Activated naive CD8-positive, alpha-beta T cell treated with anti-CD3 and anti-CD28 coated beads for 36 hours (primary cell): ENCODE measurements around the gene AMN. TPM values are rescaled to one million over a fixed set of nuclear protein-coding genes. Genes with fewer than 3 reads are reported as not detected.

Experiments used
- DNase-seq: peaks from one replicate; pipeline ENCODE4 v3.0.0; 2021
- H3K27ac Mint-ChIP-seq: one replicate; pipeline ENCODE4 v1.8.0; 2022; ENCODE audit warnings: mild to moderate bottlenecking, moderate library complexity, mixed read lengths
- H3K27me3 Mint-ChIP-seq: one replicate; pipeline ENCODE4 v1.8.0; 2022; ENCODE audit warnings: mild to moderate bottlenecking, mixed read lengths
- H3K36me3 Mint-ChIP-seq: one replicate; pipeline ENCODE4 v1.8.0; 2021; ENCODE audit warnings: mild to moderate bottlenecking, mixed read lengths
- H3K4me1 Mint-ChIP-seq: one replicate; pipeline ENCODE4 v1.8.0; 2021; ENCODE audit warnings: mixed read lengths
- H3K4me3 Mint-ChIP-seq: one replicate; pipeline ENCODE4 v1.8.0; 2022; ENCODE audit warnings: mild to moderate bottlenecking, moderate library complexity, mixed read lengths
- H3K9me3 Mint-ChIP-seq: one replicate; pipeline ENCODE4 v1.8.0; 2022; ENCODE audit warnings: mixed read lengths
- total RNA-seq, 2 experiments: library from RNA; stranded (reverse); gene quantifications; one replicate each; pipeline ENCODE4 v1.2.3, GENCODE V29; 2021

Gene AMN
- total RNA-seq, 2 experiments from 2014 or later = 0.72 to 2.0 TPM

GRCh38 chr14:102927346-102927877 lies 4.9 kb downstream of the AMN start:
- no peaks in the 10 kb centered on the region for H3K9me3 Mint-ChIP-seq
- no peak for DNase-seq
- no peak overlapping the region for H3K4me3 Mint-ChIP-seq
- no peak overlapping the region for H3K27ac Mint-ChIP-seq
- H3K27me3 Mint-ChIP-seq = peaks cover 36% of the 10 kb centered on the region
- no peaks in the 10 kb centered on the region for H3K4me1 Mint-ChIP-seq
- no peaks in the 10 kb centered on the region for H3K36me3 Mint-ChIP-seq

GRCh38 chr14:102927878-102928411 lies 5.5 kb downstream of the AMN start:
- Mint-ChIP-seq H3K27ac (no peak overlapping the region), H3K27me3 (peaks cover 36% of the 10 kb centered on the region), H3K4me3 (peak overlapping the region; percentile 52), H3K9me3 (no peaks in the 10 kb centered on the region), H3K4me1 (no peaks in the 10 kb centered on the region), H3K36me3 (no peaks in the 10 kb centered on the region)
- no peak for DNase-seq

DNA sequence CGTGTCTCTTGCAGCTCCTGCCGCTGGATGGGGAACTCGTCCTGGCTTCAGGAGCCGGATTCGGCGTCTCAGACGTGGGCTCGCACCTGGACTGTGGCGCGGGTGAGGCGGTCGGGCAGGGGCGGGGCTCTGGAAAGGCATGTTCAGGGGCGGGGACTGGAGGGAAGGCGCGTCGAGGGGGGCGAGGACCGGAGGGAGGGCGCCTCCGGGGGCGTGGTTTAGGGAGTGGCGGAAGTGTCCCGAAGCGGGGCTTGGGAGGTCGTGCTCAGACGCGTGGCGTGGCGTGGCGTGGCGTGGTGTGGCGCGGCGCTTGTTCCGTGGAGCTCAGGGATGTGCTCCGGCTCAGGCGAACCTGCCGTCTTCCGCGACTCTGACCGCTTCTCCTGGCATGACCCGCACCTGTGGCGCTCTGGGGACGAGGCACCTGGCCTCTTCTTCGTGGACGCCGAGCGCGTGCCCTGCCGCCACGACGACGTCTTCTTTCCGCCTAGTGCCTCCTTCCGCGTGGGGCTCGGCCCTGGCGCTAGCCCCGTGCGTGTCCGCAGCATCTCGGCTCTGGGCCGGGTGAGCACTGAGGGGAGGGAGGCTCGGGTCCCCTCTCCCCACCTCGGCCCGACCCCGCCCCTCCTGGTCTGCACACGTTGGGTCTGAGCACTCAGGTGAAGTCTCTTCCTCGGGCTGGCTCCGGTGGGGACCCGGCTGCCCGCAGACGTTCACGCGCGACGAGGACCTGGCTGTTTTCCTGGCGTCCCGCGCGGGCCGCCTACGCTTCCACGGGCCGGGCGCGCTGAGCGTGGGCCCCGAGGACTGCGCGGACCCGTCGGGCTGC lies 6.2 kb downstream of the AMN start:
- peaks cover 32% of the 10 kb centered on the region for H3K27me3 Mint-ChIP-seq
- no peaks in the 10 kb centered on the region for H3K9me3 Mint-ChIP-seq
- peak overlapping the region; percentile 52 for H3K4me3 Mint-ChIP-seq
- H3K36me3 Mint-ChIP-seq = no peaks in the 10 kb centered on the region
- H3K4me1 Mint-ChIP-seq = no peaks in the 10 kb centered on the region
- no peak overlapping the region for H3K27ac Mint-ChIP-seq
- peak; percentile 78 for DNase-seq

- DNase-seq = no peak
- Mint-ChIP-seq H3K27me3 (peaks cover 28% of the 10 kb centered on the region), H3K9me3 (no peaks in the 10 kb centered on the region), H3K27ac (no peak overlapping the region), H3K4me3 (no peak overlapping the region), H3K36me3 (no peaks in the 10 kb centered on the region), H3K4me1 (no peaks in the 10 kb centered on the region)
Measured at GRCh38 chr14:102929241-102930137, 7.0 kb downstream of the AMN start.

DNA sequence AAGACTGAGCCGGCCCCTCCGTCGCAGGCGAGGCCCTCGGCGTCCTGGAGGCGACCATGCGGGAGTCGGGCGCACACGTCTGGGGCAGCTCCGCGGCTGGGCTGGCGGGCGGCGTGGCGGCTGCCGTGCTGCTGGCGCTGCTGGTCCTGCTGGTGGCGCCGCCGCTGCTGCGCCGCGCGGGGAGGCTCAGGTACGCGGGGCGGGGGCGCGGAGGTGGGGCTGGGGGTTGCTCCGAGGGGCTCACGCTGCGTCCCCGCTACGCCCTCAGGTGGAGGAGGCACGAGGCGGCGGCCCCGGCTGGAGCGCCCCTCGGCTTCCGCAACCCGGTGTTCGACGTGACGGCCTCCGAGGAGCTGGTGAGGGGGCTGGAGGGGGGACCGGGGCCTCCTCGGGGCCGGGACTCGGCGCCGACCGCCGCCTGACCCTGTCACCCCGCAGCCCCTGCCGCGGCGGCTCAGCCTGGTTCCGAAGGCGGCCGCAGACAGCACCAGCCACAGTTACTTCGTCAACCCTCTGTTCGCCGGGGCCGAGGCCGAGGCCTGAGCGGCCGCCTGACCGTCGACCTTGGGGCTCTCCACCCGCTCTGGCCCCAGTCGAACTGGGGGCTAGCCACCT lies 7.8 kb downstream of the AMN start:
- Mint-ChIP-seq H3K36me3 (no peaks in the 10 kb centered on the region), H3K9me3 (no peaks in the 10 kb centered on the region), H3K27ac (no peak overlapping the region), H3K27me3 (peaks cover 24% of the 10 kb centered on the region), H3K4me3 (no peak overlapping the region), H3K4me1 (no peaks in the 10 kb centered on the region)
- DNase-seq = peak; percentile 26

- no peaks in the 10 kb centered on the region for H3K9me3 Mint-ChIP-seq
Measured at GRCh38 chr14:102930753-102931579, 8.5 kb downstream of the AMN start.

DNA sequence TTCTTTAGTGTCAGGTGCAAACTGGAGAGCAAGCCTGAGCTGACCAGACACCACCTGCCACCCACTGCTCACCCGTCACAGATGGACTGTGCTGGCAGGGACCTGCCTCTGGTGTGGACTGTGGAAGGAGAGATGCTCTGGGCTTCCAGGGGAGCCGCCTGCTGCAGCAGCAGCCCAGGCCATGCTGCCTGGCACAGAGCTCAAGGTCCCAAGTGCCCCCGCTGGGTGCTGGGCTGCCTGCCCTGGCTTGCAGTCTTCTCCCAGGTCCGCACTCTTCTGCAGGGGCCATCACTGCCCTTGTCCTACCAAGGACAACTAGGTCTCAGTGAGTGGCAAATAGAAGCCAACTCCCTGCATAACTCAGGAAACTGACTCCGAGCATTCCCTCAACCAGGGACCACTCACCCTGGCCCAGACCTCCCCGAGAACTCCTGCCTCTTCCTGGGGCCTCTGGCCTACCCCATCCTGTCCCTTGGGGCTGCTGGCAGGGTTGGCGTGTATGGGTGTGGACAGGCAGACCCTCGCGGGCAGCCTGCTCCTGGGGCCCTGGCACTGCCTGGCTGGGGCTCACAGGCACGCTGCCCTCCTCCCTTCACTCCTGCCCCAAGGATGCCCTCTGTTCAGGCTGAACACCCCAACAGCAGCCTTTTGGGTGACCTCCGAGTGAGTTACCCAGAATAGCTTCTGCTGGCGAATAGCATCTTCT lies 9.3 kb downstream of the AMN start:
- Mint-ChIP-seq H3K36me3 (no peaks in the 10 kb centered on the region), H3K4me1 (no peaks in the 10 kb centered on the region), H3K27me3 (peaks cover 15% of the 10 kb centered on the region), H3K27ac (no peak overlapping the region), H3K4me3 (no peak overlapping the region), H3K9me3 (no peaks in the 10 kb centered on the region)
- no peak for DNase-seq

More at GRCh38 chr14:102930753-102931579, 8.5 kb downstream of the AMN start:
- no peaks in the 10 kb centered on the region for H3K36me3 Mint-ChIP-seq
- DNase-seq = no peak
- H3K27ac Mint-ChIP-seq = no peak overlapping the region
- H3K4me1 Mint-ChIP-seq = no peaks in the 10 kb centered on the region
- H3K4me3 Mint-ChIP-seq = no peak overlapping the region
- peaks cover 19% of the 10 kb centered on the region for H3K27me3 Mint-ChIP-seq

- no peaks in the 10 kb centered on the region for H3K9me3 Mint-ChIP-seq
Measured at GRCh38 chr14:102932484-102933248, 10.2 kb downstream of the AMN start.

GRCh38 chr14:102933618-102934231 lies 11.3 kb downstream of the AMN start:
- H3K9me3 Mint-ChIP-seq = no peaks in the 10 kb centered on the region
- H3K4me3 Mint-ChIP-seq = no peak overlapping the region
- DNase-seq = no peak
- no peaks in the 10 kb centered on the region for H3K36me3 Mint-ChIP-seq
- no peaks in the 10 kb centered on the region for H3K4me1 Mint-ChIP-seq
- H3K27ac Mint-ChIP-seq = no peak overlapping the region
- H3K27me3 Mint-ChIP-seq = peaks cover 4% of the 10 kb centered on the region

More at GRCh38 chr14:102932484-102933248, 10.2 kb downstream of the AMN start:
- Mint-ChIP-seq H3K4me3 (no peak overlapping the region), H3K36me3 (no peaks in the 10 kb centered on the region), H3K27ac (no peak overlapping the region), H3K27me3 (peaks cover 9% of the 10 kb centered on the region), H3K4me1 (no peaks in the 10 kb centered on the region)
- no peak for DNase-seq

DNA sequence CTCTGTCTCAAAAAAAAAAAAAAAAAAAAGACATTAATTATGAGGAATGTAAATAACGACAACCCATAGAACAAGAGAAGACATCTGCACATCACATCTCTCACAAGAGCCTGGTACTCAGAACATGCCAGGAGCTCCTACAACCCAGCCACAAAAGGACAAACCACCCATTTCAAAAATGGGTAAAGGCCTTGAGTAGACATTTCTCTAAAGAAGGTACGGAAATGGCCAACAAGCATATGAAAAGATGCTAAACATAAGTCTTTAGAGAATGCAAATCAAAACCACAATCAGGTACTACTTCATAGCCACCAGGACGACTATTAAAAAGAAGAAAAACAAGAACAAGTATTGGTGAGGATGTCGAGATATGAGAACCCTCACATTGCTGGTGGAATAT lies 13.3 kb downstream of the AMN start:
- no peak for DNase-seq
- H3K4me1 Mint-ChIP-seq = no peaks in the 10 kb centered on the region
- H3K4me3 Mint-ChIP-seq = no peak overlapping the region

GRCh38 chr14:102937331-102938175 lies 15.1 kb downstream of the AMN start:
- H3K27ac Mint-ChIP-seq = no peak overlapping the region
- no peaks in the 10 kb centered on the region for H3K36me3 Mint-ChIP-seq
- no peaks in the 10 kb centered on the region for H3K27me3 Mint-ChIP-seq
- no peak overlapping the region for H3K4me3 Mint-ChIP-seq
- no peaks in the 10 kb centered on the region for H3K9me3 Mint-ChIP-seq
- DNase-seq = no peak
- H3K4me1 Mint-ChIP-seq = no peaks in the 10 kb centered on the region

More for the DNA sequence above, 13.3 kb downstream of the AMN start:
- Mint-ChIP-seq H3K27ac (no peak overlapping the region), H3K36me3 (no peaks in the 10 kb centered on the region), H3K9me3 (no peaks in the 10 kb centered on the region), H3K27me3 (no peaks in the 10 kb centered on the region)

DNA sequence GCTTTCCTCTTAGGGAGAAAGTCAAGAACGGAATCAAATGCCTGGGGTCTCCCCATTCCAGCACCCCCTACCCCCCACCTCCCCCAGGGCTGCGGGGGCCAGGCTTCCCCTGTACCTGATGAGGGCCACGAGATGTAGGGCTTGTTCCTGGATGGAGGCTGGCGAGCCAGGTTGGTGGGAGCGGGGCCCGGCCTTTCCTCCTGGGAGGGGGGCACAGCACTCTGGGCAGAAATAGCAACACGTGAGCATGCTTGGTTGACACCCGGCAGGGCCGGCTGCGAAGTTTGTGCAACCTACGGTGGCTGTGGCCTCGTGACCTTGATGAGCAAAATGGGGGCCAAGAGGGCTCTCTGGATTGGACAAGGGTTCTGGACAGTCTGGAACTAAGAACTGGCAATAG lies 15.7 kb downstream of the AMN start:
- H3K9me3 Mint-ChIP-seq = no peaks in the 10 kb centered on the region
- no peaks in the 10 kb centered on the region for H3K4me1 Mint-ChIP-seq
- no peak for DNase-seq
- no peak overlapping the region for H3K4me3 Mint-ChIP-seq
- H3K27me3 Mint-ChIP-seq = no peaks in the 10 kb centered on the region
- H3K36me3 Mint-ChIP-seq = no peaks in the 10 kb centered on the region
- H3K27ac Mint-ChIP-seq = no peak overlapping the region
